NK-92 (cell line): ENCODE data around the gene ENOX1.

Experiments used
- DNase-seq: peaks from one replicate; lab custom pipeline; 2025; ENCODE audit not compliant: unreplicated experiment; lab: John Stamatoyannopoulos, UW

Gene ENOX1

DNA sequence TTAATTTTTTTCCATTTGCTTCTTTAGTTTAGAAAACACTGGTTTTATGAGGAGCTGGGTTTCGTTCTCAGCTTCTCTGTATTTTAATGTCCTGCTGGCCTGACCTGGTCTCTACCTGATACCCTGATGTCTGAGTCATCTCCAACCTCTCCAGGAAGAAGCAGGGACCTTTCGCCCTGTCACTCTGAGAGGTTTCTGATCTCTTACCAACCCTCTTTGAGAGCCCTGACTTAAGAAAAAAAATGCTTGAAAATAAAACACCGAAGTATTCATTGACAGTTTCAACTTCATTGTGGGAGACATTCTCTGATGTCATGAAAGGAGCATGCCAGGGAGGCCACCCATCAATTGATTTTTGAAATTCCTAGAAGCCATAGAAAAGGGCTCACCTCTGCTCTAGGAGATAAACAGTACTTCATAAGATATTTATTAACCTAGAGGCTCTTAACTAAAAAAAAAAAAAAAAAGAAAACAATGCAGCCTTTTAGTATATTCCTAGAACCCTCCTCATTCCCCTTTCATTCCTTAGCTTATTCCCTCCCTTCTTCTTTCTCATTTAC, 234.8 kb downstream of the ENOX1 start:
- DNase-seq = no peak

DNA sequence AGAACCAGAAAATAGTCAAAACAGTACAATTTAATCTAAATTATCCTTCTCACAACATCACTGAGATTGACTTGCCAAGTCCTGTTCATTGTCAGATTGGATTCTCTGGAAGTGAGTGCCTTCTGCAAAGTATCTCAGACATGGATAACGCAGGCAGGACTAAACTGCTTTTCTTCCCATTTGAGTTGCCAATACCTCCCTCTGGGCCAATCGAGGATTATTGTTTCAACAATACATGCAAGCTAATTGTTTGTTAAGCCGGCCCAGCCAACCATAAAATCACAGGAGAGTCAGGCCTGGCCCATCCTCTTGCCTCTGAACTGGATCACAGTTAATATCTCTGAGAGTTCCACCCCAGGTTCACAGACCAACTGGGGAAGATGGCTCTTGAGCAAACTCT, 240.0 kb downstream of the ENOX1 start:
- no peak for DNase-seq

DNA sequence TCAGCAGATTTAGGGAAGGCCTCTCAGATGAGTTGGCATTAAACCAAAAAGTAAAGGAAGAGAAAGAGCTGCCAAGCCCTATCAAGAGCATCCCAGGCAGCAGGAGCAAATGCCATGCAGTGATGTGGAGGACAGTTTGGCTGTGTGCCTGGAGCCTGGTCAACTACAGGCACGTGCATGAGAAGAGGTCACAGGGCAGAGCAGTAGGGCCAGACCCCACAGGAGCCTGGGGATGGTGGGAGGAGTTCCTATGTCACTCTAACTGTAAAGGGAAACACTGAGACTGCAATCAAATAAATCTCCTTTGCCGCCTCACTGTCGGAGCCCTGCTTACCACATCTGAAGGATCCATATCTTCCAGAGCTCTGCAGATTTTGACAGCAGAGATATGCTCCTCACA, 240.5 kb downstream of the ENOX1 start:
- DNase-seq = no peak

DNA sequence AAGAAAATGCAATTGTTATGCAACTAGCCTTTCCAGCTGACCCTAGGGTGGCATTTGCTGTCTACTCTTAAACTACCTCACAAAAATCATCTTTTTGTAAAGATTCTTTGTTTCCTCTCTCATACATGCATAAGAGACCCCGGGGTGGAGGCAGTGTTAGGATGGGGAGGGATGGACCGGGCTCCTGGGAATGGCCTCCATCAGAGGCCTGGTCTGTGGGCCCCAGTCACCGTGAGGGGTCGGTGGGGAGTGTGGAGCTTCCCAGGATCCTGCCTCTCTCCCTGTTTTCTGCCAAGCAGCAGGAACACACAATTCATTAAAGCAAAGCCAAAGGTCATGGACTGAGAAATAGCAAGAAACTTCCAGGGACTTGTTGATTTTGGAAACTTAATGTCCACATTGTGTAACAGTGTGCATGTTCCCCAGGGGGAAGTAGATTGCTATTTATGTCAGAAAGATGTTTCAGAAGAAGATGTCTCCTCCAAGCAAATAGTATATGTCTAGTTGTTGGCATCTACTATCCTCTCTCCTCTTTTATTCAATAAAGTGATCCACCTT, 241.4 kb downstream of the ENOX1 start:
- no peak for DNase-seq

DNA sequence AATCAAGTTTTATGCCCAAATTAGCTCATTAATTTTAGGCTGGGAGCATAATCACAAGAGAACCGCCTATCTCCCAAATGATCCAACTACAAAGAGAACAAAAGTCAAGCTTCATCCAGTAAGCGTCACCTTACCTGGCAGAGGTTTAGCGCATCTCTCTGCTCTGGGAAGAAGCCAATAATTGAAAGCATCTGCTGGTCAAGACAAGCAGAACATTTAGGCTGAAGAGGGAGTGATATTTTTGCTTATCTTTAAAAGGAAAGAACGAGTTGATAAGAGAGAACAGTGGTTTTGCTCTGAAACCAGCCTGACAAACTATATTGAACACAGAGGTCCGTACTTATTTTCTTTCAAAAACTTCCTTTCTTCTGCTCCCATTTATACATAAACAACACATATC, 242.1 kb downstream of the ENOX1 start:
- DNase-seq = no peak

DNA sequence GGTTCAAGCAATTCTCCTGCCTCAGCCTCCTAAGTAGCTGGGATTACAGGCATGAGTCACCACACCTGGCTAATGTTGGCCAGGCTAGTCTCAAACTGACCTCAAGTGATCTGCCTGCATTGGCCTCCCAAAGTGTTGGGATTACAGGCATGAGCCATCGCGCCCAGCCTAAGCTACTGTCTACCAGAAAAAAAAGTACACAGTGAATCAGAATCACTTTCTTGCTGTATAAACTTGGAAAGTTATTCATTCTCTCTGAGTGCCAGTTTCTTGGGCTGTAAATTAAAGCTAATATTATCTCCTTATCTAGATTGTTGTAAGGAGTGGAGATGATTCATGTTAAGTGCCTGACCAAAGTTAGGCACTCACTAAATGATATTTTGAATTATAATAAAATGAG, 242.8 kb downstream of the ENOX1 start:
- DNase-seq = no peak

DNA sequence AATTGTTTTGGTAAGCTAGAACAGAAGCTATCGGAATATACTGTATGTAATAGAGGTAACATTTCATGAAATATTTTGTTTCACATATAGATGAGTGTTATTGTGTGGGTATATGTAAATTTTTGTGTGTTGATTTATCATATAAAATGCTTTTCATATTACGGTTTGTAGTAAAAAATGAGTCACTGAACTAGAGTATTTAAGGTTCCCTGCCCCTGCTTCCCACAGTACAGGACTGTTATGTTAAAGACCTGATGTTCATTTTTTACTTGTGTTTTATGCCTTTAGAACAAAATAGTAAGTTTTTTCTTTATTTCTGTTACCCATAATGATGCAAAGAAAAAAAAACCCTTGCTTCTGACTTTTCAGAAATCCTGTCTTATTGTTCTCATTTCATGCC, 243.4 kb downstream of the ENOX1 start:
- no peak for DNase-seq

DNA sequence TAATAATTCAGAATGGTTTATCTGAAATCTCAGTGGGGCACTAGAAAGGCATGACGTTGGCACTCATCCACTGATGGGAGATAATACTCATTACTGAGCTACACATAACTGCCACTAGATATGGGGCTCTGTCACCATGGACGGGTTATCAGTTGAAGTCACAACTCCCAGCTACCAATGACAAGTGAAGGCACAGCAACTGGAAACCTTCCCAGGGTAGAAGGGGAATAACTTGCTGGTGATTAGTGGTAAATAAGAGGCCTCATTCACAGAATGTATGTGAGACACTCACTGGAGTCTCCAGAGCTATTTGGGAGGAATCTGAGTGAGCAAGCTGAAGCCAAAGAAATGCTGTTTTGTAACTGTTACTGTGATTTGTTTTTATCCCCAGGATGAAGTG, 249.6 kb downstream of the ENOX1 start:
- DNase-seq = no peak

DNA sequence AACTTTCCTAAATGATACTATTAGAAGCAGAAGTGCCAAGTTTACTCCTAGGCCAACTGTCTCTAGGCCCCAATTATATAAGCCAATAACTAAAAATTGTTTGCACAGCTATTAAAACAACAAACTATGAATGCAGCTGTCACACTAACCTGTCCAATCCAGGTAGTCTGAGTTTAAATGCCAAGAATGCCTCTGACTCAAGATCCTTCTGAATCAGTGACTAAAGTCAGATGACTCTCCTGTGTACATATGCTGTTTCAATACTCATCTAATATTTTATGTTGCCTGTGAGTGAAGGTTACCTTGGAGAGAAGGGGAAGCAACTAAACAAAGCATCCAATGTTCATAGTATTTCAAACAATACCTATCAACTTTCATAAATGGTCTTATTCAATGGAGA, 257.0 kb downstream of the ENOX1 start:
- no peak for DNase-seq

DNA sequence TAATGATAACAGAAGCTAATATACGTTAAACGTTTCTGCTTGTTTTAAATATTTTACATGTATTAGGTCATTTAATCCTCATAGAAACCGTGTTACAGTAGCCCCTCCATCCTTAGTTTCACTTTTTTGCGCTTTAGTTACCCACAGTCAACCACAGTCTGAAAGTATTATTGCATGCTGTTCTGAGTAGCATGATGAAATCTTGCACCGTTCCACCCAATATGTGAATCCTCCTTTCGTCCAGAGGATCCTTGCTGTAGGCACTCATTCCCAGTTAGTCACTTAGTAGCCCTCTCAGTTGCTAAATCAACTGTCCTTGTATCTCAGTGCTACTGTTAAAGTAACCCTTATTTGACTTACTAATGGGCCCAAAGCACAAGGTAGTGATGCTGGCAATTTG, 257.8 kb downstream of the ENOX1 start:
- DNase-seq = no peak

DNA sequence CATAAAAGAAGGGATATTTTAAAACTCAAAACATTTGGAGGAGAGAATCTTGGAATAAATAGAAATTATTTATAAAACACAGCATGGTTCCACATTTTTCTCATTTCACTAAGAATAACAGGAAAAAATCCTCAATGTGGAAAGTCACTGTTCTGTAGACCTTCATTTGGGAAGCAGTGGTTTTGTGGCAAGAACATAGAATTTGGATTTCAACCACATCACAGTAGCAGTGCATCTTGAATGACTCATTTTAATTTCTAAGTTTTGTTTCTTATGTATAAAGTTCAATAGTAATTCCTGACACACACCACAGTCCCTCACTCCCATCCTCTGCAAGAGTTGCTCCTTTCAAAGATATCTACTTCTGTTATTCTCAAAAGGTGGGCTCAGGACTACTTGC, 264.0 kb downstream of the ENOX1 start:
- no peak for DNase-seq

DNA sequence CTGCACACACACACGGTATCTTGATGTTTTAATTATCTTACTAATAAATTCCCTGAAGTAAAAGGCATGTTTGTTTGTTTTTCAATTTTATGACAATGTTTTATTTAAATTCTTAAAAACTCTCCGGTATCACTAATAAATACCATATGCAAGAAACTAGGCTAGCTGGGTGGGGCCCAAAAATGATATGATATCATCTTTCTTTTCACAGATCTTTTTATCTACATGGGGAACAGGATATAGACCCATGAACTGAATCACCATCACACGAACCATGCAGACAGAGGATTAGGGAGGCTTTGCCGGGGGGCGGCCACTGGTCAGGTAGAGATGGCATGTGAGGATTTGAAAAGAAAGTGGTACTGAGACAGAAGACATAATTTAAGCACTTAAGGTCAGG, 266.4 kb downstream of the ENOX1 start:
- DNase-seq = no peak

DNA sequence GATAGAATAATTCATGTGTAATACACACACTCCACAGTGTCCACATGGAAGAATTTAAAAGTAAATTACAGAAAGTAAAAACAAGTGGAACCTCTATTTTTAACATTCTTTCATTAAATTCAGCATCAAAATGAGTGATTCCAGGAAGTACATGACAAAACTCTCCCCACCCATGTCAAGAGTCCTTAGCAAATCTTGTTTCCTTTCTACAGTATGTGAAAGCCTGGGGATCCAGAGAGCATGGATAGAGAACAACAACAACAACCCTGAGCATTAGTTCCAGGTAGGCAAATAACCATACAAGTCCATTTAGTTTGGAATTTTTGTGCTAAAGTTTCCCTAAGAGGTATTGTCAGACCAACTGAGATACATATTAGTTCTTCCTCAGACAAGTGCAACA, 267.9 kb downstream of the ENOX1 start:
- no peak for DNase-seq

DNA sequence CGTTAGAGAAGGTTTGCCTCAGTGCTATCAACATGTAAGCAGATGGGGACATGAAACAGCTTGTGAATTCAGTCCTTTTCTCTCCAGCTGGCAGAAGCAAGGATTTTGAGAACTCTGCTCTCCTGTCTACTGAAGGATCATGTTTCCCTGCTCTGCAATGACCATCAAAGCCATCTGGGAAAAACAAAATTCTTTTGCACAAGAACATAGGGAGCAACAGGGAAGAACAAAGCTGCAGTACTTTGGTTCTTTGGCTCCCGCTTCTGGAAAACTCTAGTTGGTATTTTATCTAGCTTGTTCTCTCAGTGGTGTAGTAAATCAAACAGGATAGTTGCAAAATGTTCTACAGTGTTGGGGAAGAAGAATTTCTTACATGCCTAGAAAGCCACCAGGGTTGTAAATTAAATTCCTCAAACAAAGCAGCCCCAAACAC, 270.4 kb downstream of the ENOX1 start:
- DNase-seq = no peak

DNA sequence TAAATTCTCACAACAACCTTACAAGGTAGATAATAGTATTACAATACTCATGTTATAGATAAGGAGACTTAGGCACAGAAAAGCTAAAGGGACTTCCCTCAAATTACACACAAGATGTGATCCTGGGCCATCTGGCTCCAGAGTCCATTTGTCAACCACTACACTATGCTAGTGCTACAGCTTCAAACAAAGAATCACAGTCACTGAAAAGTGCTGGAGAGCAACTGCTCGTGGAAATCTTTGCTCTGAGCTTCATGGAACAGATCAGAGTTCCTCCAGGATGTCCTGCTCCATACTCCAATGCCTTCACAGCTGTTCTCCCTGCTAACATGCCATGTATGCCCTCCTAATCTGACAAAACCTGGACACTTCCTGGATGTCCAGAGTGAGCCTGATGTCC, 271.2 kb downstream of the ENOX1 start:
- DNase-seq = no peak

DNA sequence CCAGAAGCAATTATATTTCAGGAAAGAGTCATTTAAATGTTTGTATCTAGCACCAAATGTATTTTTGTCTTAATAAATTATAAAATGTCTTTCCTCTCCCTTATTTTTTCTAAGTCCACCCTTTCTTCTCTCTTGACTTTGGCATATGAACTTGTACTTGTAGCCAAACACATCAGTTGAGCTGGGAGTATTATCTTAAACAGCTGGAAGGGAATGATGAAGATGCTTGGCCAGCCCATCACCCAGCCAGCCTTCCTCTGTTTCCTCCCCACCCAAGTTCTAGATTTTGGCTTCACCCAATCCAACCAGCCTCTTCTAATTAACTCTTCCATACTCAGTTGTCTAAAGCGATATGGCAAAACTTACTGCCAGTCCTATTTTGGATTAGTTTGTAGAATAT, 272.5 kb downstream of the ENOX1 start:
- no peak for DNase-seq

DNA sequence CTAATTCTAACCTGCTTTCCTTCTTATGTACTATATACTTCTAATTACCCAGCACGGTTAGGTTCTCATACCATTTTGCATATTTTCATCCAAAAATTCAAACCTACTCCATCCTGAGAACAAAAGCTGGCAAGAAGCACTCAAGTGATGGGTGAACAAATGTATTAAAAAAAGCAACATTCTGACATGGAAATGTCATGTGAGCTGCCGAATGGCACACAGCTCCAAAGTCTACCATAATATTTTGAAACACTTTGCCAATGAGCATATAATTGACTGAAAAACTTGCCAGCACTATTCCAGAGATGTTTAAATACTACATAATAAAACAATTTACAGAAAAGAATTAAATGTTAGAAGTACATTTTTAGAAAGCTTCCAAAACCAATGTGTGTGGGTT, 274.6 kb downstream of the ENOX1 start:
- no peak for DNase-seq

DNA sequence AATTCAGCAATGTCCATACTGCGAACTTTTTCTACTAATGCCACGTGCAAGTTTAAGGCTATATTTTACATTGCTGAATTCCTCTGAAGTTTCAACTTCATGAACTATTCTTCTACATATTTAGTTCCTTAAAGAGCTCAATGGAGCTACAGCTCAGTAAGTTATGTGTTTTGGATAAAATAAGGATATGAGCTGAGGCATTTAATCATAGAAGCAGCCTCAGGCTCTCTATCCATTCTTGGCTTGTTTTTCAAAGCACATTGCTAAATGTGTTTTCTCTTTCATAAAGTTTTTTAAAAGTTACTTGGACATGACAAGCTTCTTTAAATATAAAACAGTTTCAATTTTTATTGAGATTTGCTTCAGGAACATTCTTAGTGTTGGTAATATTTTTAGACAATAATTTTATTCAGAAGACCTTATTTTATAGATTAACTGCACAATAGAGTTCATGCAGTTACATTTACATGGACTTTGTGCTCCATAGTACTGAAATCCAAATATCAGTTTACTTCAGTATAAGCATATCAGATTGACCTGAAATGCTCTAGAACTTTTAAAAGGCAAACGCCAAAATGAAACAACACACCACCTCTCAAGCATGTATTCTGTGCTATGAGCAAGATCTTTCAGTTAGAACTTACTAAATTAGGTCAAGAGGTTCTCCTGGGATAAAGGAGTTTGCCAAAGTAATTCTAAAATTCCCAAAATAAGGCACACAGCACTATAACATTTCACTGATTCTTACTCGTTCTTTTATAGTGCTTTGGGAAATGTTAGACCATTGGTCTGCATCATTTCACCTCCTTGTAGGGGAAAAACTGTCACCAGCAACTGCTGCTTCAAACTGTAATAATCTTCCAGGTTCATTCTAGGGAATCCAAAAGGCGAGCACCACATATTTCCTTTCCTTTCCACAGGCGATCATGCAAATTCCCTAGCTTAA, 275.5 kb downstream of the ENOX1 start:
- no peak for DNase-seq

DNA sequence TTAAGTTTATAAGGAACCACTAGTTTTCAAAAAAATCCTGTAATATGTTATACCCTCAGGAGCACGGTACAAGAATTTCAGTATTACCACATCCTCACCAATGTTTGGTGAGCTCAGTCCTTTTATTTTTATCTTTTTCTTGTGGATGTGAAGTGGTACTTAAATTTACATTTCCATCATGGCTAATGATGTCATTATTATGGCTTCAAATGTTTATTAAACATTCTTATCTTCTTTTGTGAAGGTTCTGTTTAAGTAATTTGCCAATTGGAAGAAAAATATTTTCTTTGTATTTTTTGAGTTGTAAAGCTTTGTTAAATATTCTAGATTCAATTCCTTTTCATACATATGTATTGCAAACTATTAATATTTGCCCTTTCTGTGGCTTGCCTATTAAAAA, 291.0 kb downstream of the ENOX1 start:
- no peak for DNase-seq

DNA sequence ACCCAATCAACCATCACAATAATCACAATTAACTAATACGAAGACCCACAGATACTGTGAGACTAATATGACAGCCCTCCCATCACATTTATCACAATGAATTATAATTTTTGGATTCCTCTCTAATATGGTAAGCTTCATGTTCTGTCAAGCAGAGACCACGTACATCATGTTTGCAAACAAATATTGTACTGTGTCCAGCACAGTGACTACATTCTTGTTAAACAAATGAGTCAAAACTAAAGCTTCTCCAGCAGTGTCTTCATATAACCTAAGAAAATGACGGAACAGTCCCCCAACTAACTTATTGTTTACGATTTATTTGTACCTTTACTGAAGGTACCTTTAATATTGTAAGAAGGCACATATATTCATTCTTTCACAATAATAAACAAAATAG, 292.6 kb downstream of the ENOX1 start:
- DNase-seq = no peak

DNA sequence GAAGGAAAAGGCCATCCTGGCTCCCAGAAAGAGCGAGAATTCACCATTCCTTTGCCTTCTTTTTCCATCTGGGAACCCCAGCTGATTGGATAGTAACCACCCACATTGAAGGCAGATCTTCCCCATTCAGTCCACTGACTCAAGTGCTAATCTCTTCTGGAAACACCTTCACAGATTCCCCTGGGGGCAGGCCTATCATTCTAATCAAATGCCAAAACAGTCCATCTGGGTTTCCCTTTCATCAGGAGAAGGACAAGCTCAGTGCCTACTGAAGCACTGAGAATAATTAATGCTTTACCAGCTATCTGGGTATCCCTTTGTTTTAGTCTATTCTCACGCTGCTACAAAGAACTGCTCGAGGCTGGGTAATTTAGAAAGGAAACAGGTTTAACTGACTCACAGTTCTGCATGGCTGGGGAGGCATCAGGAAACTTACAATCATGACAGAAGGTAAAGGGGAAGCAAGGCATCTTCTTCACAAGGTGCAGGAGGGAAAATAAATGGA, 293.2 kb downstream of the ENOX1 start:
- no peak for DNase-seq

DNA sequence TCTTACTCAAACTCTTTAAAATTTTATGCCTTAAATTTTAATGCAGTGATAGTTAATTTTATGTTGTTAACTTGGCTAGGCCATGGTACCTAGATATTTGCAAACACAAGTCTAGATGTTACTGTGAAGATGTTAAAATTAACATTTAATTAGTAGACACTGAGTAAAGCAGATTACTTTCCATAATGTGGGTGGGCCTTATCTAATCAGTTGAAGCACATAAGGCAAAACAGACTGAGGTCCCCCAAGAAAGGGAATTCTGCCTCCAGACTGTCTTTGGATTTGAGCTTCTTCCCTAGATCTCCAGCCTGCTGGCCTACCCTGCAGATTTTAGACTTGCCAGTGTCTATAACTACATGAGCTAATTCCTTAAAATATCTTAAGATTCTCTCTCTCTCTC, 294.0 kb downstream of the ENOX1 start:
- no peak for DNase-seq
